NCI-H2227 (cell line): ENCODE measurements around the gene PPARA.
A peak's percentile ranks its signal among the peaks of the same experiment; 100 is the strongest.

Experiments used
- DNase-seq: peaks from one replicate; lab custom pipeline; 2025; ENCODE audit not compliant: unreplicated experiment; lab: John Stamatoyannopoulos, UW

Gene PPARA

DNA sequence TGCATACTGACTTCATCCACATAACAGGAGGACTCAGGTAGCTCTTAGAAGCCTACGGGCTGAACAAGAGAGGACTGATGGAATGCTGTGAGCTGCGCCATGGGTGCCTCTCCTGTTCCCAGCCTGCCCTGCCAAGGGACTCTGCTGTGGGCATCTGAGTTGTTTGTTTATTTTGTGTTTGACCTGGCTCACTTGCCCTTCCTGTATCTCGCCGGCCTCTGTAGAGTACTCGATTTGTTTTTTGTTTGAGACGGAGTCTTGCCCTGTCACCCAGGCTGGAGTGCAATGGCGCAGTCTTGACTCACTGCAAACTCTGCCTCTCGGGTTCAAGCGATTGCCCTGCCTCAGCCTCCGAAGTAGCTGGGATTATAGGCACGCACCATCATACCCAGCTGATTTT, 119.2 kb downstream of the PPARA start:
- DNase-seq, result no peak

DNA sequence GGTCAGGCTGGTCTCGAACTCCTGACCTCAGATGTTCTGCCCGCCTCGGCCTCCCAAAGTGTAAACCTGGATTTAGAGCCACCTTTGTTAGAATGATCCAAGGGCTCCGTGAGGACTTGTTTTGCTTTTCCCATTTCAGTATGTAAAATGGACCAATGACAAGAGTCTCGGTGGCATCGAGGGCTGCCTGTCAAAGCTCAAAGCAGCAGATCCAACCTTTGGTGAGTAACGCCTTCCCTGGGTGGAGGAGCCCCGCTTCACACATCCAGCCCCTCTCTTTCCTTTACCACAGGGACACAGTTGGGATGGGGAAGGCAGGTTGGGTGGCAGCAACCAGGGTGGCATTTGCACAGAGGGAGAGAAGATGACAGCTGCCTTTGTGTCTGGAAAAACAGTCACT, 121.9 kb downstream of the PPARA start:
- no peak for DNase-seq

DNA sequence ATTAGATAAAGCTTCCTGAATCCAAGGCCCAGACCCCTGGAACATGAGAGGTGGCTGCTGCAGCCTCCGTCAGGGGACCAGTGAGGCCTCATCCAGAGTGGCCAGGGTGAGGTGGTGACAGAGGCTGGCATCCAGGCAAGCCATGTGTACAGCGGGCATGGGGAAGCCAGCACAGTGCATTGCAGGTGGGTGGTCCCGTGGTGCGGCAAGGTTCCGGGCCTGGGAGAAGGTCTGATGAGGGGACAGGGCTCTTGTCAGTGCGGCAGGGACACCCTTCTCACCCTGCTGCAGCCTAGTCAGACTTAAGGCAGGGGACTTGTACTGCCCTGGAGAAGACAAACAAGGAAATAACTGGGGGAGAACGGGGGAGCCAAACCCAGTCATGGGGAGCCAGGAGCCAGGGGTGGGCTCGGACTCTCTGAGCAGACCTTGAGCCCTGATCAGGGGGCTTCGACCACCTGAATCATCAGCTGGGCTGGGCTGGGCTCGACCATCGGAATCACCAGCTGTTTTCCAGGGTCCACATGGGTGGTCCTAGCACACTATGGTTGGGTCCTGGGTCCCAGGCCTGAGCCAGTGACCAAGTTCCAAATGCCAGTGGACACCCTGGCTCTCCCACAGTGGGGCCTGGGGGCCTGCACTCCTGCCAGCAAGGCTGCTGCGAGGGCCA, 122.6 kb downstream of the PPARA start:
- no peak for DNase-seq

DNA sequence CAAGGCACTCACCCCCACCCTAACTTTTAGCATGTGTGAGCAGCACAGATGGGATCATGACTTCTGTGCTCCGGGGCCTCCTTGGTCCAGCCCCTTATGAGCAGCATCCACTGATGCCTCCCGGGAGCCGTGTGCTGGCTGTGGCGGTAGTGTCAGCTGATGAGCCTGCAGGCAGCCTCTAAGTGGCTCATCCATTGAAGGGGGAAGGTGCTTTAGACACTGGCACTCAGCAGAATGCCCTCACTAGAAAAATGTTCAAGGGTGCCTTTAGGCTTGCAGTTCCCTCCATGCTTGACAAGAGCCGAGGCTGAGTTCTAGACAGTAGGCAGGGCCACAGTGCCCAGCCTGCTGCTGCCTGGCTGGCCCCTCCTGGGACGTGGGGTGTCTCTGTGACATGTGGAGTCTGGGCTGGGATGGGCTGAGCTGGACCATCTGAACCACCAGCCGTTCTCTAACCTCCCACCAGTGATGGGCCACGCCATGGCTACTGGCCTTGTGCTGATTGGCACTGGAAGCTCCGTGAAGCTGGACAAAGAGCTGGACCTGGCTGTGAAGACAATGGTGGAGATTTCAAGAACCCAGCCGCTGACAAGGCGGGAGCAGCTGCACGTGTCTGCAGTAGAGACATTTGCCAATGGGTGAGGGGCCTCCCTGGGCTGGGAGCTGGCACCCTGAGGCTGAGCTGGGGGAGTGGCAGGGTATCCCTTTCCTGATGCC, 123.3 kb downstream of the PPARA start:
- peak; percentile 15 for DNase-seq

DNA sequence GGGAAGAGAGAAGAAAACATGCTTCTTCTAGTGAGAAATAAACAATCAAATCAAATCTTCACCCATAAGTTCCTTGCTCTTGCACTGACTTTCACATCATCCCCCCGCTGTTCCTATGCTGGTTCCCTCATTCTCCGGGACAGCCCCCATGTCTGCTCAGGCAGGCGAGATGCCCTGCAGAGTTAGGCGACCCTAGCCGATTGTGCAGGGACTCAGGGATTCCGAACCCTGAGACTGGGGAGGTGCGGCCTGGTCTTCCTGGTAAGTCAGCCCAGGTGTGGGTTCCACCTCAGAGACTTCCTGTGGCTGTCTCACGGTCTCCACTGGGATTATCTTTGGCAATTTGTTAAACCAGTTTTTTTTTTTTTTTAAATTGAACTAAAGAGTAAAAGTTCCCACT, 124.1 kb downstream of the PPARA start:
- DNase-seq, result no peak

DNA sequence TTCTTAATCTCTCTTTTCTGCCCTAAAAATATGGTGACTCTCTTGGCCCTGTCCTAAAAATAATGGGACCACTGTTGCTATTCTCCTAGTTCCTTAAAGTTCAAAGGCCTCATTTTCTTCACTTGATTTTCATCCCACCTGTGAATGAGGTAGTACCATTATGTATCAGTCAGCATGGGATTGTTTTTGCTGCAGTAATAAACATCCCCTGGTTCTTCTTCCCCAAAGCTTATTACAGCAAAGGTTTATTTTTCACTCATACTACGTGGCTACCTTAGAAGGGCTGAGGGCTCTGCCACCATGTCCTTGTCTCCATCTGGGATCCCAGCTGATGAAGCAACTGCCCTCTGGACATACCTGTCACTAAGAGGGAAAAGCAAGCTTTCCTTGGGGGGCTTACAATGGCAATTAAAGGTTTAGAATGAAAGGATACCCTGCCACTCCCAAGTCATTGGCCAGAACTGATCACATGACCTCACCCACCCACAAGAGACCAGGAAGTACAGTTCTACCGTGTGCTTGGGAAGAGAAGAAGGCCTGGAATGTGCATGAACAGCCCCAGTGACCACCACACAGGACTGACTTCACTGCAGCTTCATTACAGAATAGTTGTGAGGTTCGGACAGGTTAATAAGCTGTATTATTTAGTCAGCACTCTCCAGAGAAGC, 125.3 kb downstream of the PPARA start:
- no peak for DNase-seq

DNA sequence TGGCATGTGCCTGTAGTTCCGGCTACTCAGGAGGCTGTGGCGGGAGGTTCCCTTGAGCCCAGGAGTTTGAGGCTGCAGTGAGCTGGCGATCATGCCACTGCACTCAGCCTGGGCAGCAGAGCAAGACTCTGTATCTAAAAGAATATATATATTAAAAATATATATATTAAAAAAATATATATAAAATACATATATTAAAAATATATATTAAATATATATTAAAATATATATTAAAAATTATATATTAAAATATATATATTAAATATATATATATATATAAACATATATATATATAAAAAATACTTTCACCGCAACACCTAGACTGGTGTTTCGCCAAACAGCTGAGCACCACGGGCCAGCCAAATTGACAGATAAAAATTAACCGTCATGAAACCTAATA, 126.2 kb downstream of the PPARA start:
- no peak for DNase-seq

DNA sequence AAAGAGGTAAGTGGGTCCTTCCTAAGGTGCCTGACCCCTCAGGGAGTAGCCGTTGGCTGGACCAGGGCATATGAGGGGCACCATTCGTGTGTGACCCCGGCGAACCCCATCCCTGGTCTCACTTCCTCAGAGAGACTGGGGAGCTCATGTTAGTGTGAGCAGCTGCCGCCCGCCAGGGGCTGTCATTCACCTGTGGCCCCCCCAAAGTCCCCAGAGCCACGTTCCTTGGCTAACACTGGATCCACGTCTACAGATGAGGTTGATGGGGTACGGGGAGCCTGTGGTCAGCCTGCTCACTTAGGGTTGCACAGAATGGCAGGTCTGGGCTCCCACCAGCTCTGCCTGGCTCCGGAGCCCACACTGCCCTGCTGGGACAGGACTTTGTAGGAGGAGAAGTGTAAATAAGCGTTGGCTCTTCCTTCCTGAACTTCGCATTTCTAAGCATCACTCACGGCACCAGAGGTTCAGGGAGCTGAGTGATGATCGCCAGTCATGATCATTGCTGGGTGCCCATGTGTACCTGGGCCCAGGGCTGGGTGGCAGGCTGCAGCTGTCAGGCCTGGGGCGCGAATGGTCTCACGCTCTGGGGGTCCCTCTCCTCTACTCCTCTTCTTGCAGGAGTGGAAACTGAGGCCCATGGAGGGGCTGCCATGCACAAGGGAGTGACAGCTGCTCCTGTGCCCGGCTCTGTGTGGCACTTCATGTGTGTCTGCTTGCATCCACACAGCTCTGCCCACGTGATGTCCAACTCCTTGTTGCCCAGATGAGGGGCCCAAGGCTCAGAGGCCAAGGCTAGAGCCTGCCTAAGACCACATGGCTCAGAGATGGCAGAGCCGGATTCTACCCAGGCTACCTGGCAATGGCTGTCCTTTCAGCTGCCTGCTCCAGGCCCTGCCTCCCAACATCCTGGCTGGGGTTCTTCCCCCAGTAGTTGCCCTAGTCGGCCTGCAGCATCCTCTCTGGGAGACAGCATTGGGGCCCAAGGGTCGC, 128.6 kb downstream of the PPARA start:
- no peak for DNase-seq

DNA sequence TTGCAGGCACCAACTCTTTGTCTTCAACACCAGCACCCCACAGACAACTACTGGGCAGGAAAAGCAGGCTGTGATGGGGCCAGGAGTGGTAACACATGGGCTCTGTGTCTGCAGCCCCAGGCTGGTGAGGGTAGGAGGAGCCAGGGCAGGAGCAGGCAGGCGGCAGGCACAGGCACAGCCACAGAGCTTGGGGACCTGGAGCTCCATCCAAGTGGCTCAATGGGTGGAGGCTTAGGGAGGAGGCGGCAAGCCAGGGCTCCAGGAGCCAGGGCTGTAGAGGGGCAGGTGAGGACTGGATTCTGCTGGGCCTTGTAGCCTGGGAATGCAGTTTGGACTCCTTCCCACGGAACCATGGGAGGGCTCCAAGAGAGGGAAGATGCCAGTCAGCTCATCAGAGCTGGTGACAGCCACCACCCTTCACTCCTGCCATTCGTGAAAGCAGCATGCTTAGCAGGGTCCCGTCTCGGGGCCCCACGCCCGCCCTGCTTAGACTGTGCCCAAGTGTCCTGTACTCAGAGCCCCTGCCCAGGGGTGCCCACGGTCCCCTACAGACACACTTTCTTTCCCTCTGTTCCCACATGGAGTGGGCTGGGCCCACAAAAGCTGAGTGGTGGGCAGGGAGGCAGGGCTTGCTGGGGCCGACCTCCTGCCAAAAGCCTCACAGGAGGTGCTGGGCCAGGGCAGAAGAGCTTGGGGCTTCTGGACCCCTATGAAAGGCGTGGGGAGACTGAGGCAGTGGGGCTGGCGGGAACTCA, 129.9 kb downstream of the PPARA start:
- no peak for DNase-seq

DNA sequence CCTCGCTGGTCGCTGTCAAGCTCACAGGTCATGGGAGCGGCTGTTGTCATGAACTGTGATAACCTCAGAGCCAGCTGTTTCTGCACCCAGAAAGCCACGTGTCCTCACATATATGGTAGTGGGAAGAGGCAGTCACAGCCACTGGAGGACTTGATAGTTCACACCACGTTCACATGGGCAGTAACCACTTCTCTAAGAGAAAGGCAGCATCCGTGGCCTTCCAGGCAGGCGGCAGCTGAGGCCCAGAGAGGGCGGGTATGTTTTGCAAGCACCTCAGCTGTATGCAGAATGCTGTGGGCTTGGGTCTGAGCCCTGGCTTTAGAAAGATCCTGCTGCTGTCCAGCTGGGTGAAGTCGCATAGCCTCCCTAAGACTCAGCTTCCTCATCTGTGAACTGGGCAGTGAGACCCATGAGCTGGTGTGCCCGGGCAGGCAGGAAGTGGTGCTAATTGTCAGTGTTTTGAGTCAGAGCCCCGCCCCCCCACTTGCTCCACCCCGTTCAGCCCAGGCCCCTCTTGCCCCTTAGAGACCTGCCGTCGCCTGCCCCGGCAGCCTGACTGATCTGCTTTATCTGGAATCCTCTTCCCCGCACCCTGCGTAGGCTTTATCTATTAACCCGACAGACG, 130.8 kb downstream of the PPARA start:
- DNase-seq, result no peak

DNA sequence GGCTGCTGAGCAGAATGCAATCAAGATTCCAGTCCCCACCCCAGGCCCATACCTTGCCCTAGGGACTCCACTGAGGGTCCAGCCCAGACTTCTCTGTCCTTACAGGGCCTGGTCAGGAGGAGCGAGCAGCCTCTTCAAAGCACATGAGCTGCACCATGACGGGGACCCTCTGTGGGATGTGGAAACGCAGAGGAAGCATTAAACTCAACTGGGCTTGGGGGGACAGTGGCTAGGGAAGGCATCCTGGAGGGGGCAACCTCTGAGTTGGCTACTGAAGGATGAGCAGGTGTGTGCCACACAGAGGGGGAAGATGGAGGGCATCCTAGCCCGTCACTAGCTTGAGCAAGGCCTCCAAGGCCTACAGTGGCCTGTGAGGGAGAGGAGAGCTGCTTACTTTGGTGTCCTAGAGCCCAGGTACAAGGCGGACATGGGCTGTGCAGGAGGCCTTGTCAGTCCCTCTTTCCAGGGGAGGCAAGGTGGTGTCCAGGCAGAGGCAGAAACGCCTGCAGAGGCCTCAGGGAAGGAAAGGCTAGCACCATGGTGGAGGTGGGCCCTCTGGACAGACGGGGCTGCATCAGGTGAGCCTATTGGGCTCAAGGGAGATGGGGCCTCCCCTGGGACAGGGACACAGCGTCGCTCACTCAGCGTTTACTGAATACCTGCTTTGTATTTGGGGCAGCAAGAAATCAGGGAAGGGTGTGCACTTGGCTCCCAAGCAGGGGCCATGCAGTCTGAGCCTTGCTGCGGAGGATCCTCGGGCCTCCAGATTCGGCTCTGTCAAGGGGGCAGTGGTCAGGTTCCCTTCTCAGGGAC, 131.7 kb downstream of the PPARA start:
- no peak for DNase-seq

DNA sequence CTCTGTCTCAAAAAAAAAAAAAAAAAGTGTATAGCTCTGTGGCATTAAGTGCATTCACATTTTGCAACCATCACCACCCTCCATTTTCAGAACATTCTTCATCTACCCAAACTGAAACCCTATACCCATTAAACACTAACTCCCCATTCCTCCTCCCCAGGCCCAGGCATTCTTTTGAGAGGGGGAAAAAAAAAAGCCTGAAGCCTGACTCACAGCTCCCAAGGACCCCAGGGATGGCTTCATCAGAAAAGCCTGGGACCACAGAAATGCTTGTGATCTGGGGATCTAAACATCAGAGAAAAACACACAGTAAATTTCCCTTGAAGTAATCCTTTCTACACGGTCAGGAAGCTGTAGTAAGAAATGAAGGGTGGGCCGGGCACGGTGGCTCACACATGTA, 135.7 kb downstream of the PPARA start:
- no peak for DNase-seq

DNA sequence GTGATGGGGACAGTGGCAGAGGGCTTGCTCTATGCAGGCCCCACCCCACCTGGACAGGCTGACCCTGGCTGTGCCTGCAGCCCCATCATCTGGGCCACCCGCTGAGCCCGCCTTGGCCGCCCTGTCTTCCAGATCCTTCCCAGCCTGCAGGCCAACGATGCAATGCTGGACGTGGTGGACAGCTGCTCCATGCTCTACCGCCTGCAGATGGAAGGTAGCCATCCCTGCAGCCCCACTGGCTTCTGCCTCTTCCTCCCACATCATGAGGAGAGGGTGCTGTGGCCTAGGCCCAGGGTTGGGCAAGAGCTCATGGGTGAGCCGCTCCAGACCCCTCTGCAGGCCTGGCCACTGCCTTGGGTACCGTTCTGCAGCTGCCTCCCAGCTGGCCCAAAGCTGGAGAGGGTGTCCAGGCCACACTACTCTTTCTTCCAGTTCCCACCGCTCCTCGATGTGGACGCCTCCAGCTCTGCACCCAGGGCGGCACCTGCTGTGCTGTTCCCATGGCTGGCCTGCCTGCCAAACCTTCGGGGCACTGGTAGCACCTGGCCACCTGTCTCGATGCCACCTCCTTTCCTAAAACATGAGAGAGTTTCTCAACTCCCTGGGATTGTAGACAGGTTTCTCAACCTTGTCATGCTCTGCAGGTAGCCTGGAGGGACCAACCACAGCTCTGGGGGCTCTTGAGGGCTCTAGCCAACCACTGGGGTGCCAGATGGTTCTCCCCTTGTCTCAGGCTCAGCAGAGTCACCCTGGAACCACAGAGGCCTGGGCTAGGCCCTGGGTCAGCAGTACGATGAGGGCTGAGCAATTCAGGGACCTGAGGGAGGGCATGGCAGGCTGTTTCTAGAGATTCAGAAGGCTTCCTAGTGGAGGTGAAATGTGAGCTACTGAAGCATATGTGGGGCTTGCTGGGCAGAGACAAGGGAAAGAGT, 136.9 kb downstream of the PPARA start:
- no peak for DNase-seq

DNA sequence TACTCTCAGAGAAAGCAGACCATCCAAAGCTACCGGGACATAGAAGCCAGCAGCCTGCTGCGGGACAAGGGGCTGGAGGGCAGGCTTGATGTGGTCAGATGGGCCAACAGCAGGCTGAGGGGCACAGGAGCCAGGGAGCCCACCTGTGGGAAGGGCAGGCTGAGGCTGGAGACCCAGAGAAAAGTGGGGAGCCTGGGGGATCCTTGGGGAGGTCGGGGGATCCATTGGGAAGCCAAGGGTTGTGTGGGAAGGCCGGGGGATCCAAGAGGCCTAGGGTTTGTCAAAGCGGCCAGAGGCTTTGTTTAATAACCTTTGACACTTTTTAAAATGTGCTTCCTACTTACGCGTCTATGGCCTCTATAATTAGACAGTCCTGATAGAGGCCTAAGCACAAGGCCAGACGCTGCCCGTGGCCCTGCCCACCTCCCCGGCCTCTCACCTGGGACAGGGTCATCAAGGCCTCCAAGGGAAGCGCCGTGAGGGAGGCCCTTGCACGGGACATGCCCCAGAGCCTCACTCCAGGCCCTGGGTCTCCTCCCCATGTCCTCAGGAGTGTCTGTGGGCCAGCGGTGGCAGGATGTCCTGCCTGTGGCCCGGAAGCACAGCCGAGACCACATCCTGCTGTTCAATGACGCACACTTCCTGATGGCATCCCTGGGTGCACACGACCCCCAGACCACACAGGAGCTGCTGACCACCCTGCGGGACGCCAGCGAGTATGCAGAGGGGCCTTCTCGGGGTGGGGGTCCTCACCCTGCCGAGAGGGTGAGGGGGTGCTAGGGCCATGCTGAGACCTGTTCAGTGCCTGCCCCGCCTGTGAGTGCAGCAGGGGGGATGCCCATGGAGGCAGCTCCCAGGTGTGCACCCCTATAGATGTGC, 137.8 kb downstream of the PPARA start:
- no peak for DNase-seq

DNA sequence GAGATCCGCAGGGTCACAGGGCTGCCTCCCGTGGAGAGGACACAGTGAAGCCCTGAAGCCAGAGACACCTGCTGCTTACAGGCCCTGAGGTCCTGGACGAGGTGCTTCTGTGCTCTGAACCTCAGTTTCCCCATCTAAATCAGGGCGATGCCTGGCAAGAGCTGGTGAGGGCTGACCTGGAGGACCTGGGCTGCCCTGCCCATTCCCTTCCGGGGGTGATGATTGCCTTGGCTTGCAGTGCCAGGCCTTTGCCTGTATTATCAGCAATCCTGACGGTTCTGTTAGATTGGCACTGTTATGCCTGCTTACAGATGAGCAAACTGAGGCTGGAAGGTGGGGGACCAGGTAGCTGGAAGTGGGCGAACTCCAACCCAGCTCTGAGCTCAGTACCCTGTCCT, 138.5 kb downstream of the PPARA start:
- DNase-seq, result no peak

DNA sequence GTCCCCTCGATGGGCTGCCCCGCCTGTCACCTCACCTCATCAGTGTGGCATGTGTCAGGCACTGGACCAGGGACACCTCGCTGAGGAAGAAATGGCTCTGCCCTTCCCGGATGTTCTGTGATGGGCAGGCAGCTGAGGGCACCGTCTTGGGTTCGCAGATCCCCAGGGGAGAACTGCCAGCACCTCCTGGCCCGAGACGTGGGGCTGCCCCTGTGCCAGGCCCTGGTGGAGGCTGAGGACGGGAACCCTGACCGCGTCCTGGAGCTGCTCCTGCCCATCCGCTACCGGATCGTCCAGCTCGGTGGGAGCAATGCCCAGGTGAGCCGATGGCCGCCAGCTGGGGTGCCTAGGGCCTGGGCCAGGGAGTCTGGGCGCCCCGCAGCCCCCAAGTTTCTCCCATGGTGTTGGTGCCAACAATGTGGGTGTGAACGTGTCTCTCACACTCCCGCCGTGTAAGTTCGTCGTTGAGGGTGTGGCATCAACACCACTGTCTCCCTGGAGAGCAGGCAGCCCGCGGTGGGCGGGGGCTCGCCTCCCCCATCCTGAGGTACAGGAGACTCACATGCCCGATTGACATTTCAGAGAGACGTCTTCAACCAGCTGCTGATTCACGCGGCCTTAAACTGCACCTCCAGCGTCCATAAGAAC, 139.0 kb downstream of the PPARA start:
- DNase-seq, result no peak
